CD4-positive, alpha-beta T cell treated with Interleukin-4 for 4 hours (primary cell): Measurements from ENCODE around the gene PPA2.

Experiments used
- DNase-seq: peaks from one replicate; pipeline ENCODE4 v3.0.0-alpha.2; 2020

The PPA2 gene

GRCh38 chr4:105387466-105387865 lies 86.4 kb downstream of the PPA2 start:
- DNase-seq: no peak

GRCh38 chr4:105386012-105386411 lies 87.8 kb downstream of the PPA2 start:
- no peak for DNase-seq

- DNase-seq: no peak
Observed at GRCh38 chr4:105374071-105374470, 99.8 kb downstream of the PPA2 start.

GRCh38 chr4:105373324-105373723 lies 100.5 kb downstream of the PPA2 start:
- DNase-seq: no peak

GRCh38 chr4:105369988-105370387 lies 103.9 kb downstream of the PPA2 start:
- no peak for DNase-seq

- no peak for DNase-seq
Observed at GRCh38 chr4:105361053-105361452, 112.8 kb downstream of the PPA2 start.

- no peak for DNase-seq
Observed at GRCh38 chr4:105357258-105357980, 116.4 kb downstream of the PPA2 start.

GRCh38 chr4:105356194-105356593 lies 117.7 kb downstream of the PPA2 start:
- DNase-seq: no peak

- DNase-seq: no peak
Observed at GRCh38 chr4:105352826-105353225, 121.0 kb downstream of the PPA2 start.

- no peak for DNase-seq
Observed at GRCh38 chr4:105351861-105352260, 122.0 kb downstream of the PPA2 start.

- no peak for DNase-seq
Observed at GRCh38 chr4:105350859-105351490, 122.9 kb downstream of the PPA2 start.

GRCh38 chr4:105348719-105349118 lies 125.1 kb downstream of the PPA2 start:
- DNase-seq: no peak

GRCh38 chr4:105346869-105347268 lies 127.0 kb downstream of the PPA2 start:
- no peak for DNase-seq

- DNase-seq: no peak
Observed at GRCh38 chr4:105345838-105346237, 128.0 kb downstream of the PPA2 start.

- DNase-seq: no peak
Observed at GRCh38 chr4:105345358-105345757, 128.5 kb downstream of the PPA2 start.

GRCh38 chr4:105344141-105344540 lies 129.7 kb downstream of the PPA2 start:
- DNase-seq: no peak

GRCh38 chr4:105343146-105343931 lies 130.5 kb downstream of the PPA2 start:
- DNase-seq: no peak

- no peak for DNase-seq
Observed at GRCh38 chr4:105329081-105329480, 144.8 kb downstream of the PPA2 start.

GRCh38 chr4:105327956-105328355 lies 145.9 kb downstream of the PPA2 start:
- no peak for DNase-seq

GRCh38 chr4:105327222-105327621 lies 146.6 kb downstream of the PPA2 start:
- DNase-seq: no peak
